Central memory CD8-positive, alpha-beta T cell (primary cell): ENCODE results near the gene SLC66A1.

Source experiments
- ATAC-seq: fragments of 150-1000 bp; cut with Tn5 transposase; replicated peaks from 2 replicates; pipeline ENCODE4 v1.10.0; 2022; ENCODE audit warnings: mild to moderate bottlenecking, moderate FRiP score, moderate number of reproducible peaks; ENCODE audit not compliant: poor library complexity, severe bottlenecking; ENCODE audit errors: extremely low read depth
- DNase-seq, 2 donors: peaks; one replicate each; pipeline ENCODE4 v3.0.0; 2021; ENCODE audit warnings: low spot score in 2 of 2
- H3K27ac Mint-ChIP-seq: one replicate; pipeline ENCODE4 v1.8.0; 2022; ENCODE audit warnings: low read depth, mild to moderate bottlenecking, moderate library complexity, mixed read lengths
- H3K27me3 Mint-ChIP-seq: one replicate; pipeline ENCODE4 v1.8.0; 2022; ENCODE audit warnings: mixed read lengths
- H3K36me3 Mint-ChIP-seq: one replicate; pipeline ENCODE4 v1.8.0; 2022; ENCODE audit warnings: mild to moderate bottlenecking, moderate library complexity, mixed read lengths; ENCODE audit not compliant: insufficient read depth
- H3K4me1 Mint-ChIP-seq: one replicate; pipeline ENCODE4 v1.8.0; 2022; ENCODE audit warnings: mixed read lengths
- H3K4me3 Mint-ChIP-seq: one replicate; pipeline ENCODE4 v1.8.0; 2022; ENCODE audit warnings: mild to moderate bottlenecking, moderate library complexity, mixed read lengths
- H3K9me3 Mint-ChIP-seq: one replicate; pipeline ENCODE4 v1.8.0; 2022; ENCODE audit warnings: mixed read lengths

SLC66A1 gene

DNA sequence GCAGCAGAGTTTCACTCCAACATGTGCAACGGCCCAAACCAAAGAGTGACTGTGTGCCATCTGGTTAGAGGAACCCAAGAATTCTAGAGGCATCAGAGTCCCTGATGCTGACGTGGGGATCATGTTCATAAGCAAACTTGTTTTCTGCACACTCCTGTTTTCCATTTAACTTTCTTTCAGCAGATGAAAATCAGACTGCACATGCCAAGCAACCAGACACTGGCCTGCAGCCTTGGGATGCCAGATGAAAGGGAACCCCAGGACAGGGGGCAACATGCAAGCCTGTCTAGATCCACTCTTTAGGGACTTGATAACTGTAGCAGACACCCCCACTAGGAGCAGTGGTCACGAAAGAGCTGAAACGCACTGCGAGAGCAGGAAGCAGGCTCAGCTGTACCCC, 56.8 kb downstream of the SLC66A1 start:
- Mint-ChIP-seq H3K36me3 (peaks cover 12% of the 10 kb centered on the region), H3K9me3 (no peaks in the 10 kb centered on the region), H3K4me1 (peaks cover 47% of the 10 kb centered on the region), H3K27ac (peak overlapping the region; percentile 58), H3K27me3 (no peaks in the 10 kb centered on the region), H3K4me3 (no peak overlapping the region)
- ATAC-seq: no peak
- DNase-seq: no peak

DNA sequence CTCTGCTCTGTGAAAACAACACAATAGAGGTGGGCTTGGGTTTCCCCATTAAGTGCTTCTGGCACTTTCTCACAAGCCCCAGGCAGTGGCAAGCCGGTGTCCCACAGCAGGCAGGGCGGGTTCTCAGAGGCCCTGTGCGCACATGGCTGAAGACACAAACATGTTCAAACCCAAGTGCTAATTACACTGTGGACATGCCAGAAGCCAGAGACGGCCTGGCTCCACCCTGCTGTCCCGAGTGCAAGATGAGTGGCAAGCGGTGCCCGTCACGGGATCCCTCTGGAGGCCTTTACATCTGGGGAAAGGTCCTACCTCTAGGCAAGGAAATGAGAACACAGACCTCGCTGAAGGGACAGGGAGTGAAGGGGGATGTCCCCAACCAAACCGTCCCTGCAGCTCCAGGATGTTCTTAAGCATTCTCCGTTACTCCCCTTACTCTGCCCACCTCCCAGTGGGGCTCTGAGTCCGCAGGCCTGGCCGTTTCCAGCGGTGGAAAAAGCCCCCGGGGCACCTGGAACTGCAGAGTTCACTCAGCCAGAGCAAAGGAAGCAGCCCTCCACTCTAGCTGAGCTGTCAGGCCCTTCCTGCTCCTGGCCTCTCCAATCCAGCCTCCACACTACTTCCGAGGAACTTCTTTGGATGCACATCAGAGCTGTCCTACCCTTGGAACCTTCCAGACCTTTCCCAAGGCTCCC, 57.4 kb downstream of the SLC66A1 start:
- H3K4me3 Mint-ChIP-seq: no peak overlapping the region
- H3K9me3 Mint-ChIP-seq: no peaks in the 10 kb centered on the region
- DNase-seq (no peak), ATAC-seq (no peak)
- H3K27ac Mint-ChIP-seq: peak overlapping the region; percentile 58
- peaks cover 12% of the 10 kb centered on the region for H3K36me3 Mint-ChIP-seq
- no peaks in the 10 kb centered on the region for H3K27me3 Mint-ChIP-seq
- peaks cover 43% of the 10 kb centered on the region for H3K4me1 Mint-ChIP-seq

DNA sequence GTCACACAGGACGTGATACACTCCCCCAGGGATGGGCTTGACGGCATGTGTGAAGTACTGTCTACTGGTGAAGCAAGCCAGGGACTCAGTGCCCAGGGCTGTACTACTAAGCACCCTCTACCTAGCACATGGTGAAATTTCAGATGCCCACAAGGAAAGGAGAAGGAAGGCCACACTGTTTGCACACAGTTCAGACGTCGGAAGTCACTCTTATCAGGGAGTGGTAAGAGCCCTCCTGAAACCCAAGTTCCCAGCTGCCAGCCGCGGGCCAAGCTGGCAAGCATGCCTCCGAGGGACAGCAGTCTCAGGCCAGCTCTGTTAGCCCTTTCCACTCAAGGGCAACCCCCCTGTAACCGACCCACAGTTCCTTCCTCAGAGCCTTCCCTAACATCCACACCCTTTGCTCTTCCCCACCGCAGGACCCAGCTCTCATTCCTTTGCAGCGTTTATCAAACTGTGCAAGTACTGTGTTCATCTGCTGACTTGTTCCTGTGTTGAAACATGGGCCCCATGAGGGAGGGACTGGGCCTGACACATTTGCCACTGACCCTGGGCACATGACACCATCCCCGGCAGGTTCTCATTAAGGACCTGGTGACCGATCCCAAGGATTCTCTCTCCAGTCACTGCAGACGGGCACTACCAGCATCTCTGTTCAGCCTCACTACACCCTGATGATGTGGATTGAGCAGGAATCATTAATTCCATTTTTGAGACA, 58.5 kb downstream of the SLC66A1 start:
- no peaks in the 10 kb centered on the region for H3K27me3 Mint-ChIP-seq
- H3K27ac Mint-ChIP-seq: peak overlapping the region; percentile 58
- peaks cover 5% of the 10 kb centered on the region for H3K36me3 Mint-ChIP-seq
- ATAC-seq: no peak
- peaks cover 39% of the 10 kb centered on the region for H3K4me1 Mint-ChIP-seq
- H3K4me3 Mint-ChIP-seq: no peak overlapping the region
- no peaks in the 10 kb centered on the region for H3K9me3 Mint-ChIP-seq
- no peak for DNase-seq

DNA sequence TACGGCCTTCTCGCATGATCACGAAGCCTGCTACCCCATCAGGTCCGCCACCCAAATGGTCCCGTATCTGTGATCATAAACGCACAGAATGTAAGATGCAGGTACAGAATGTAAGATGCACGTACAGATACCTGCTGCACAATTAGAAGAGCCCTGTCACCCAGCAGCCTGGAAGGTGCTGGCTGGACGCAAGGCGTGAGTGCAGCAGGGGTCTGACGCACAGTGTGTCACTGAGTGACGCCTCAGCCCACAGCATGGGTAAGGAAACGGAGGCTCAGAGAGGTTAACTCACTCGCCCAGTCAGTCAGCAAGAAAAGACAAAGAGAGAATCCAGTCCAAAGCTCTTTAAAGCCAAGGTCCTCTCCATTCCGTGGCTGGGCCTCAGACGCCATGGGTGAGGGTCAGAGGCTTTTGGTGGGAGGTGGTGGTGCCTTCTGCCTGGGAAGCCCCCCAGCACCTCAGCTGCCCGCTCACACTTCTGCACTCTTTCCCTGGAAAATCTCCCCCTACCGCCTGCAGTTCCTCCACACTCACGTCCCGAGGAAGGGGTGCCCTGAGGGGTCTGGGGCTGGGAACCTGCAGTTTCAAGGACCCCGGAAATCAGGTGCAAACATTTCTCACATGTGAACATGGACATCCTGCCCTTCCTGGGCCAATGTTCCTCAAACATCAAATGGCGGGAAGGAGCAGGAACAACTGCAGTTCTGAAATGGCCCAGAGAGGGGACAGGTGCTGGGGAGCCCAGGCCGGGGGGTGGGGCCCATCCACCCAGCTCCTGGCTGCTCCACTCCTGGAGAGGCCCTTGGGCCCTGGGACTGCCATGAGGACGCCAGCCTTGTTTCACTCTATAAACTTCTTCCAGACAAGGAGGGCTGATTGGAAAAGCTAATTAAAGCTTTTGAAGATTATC, 59.4 kb downstream of the SLC66A1 start:
- H3K4me1 Mint-ChIP-seq: peaks cover 39% of the 10 kb centered on the region

DNA sequence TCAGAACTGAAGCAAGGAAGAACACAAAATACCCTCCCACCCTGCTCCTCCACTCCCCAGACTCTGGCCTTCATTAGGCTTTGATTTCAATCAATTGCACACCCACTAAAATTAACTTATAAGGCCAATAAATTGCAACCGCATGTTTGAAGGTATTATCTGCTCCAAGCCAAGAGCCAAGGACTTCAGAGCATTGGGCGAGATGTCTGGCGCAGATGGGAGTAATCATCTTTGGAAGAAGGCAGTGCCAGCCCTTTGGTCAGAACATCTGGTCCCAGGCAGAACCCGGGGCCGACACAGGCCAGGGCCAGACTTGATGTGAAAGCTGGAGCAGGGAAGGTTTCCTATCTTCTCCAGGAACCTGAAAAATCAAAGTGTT, 60.0 kb downstream of the SLC66A1 start:
- H3K4me1 Mint-ChIP-seq: peaks cover 38% of the 10 kb centered on the region

More for the DNA sequence above, 59.4 kb downstream of the SLC66A1 start:
- Mint-ChIP-seq H3K27me3 (no peaks in the 10 kb centered on the region), H3K27ac (no peak overlapping the region), H3K36me3 (peaks cover 7% of the 10 kb centered on the region), H3K9me3 (no peaks in the 10 kb centered on the region), H3K4me3 (no peak overlapping the region)
- ATAC-seq: no peak
- no peak for DNase-seq

DNA sequence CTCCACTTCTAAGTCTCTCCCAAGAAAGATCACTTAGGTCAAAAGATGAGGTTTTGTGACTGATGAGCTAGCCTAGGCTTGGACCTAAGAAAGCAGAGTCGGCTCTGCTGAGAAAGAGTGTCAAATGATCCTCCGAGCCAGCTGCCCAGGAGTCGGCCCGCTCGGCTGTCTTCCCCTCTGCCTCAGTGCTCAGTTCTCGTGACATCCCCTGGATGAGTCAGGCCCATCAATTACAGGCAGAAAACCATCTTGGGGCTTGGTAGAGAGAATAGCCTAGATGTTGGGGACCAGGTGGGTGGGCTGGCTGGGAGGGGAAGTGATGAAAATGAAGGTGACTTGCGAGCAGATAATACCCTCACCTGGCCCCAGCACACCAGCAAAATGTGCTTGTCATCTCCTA, 60.5 kb downstream of the SLC66A1 start:
- Mint-ChIP-seq H3K36me3 (peaks cover 9% of the 10 kb centered on the region), H3K4me1 (peaks cover 35% of the 10 kb centered on the region), H3K9me3 (no peaks in the 10 kb centered on the region), H3K27ac (no peak overlapping the region), H3K4me3 (no peak overlapping the region), H3K27me3 (no peaks in the 10 kb centered on the region)
- DNase-seq (no peak), ATAC-seq (no peak)

More for the DNA sequence above, 60.0 kb downstream of the SLC66A1 start:
- DNase-seq (no peak), ATAC-seq (no peak)
- no peaks in the 10 kb centered on the region for H3K9me3 Mint-ChIP-seq
- no peak overlapping the region for H3K27ac Mint-ChIP-seq
- no peak overlapping the region for H3K4me3 Mint-ChIP-seq
- H3K27me3 Mint-ChIP-seq: no peaks in the 10 kb centered on the region
- peaks cover 7% of the 10 kb centered on the region for H3K36me3 Mint-ChIP-seq

DNA sequence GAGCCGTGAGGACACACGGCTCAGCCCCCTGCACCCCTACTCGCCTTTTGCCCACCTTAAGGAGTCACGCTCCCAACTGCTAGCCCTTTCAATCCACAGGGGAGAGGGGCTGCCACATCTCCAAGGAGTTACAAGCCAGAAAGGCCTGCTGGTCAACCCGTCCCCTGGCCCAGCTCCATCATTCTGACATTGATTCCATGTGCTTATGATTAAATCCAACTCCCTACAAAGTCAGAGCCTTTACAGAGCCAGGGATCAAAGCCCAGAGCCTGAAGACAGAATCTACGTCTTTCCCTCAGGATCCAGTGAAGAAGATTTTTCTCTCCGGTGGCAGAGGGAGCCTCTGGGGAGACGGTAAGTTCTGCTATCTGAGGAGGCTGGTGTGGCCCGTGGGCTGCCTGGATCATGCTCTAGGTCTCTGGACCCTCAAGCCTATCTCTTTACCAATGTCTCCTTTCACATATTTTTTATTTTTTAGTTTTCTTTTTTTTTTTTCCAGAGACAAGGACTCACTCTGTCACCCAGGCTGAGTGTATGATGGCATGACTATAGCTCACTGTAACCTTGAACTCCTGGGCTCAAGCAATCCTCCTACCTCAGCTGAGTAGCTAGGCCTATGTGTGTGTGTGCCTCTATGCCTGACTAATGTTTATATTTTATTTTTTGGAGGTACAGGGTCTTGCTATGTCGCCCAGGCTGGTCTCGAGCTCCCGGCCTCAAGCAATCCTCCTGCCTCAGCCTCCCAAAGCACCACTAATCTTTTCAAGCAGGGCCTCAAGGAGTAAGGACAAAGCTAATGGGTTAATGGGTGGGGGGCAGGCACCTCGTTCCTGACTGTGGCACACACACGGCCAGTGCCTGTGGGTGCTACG, 61.3 kb downstream of the SLC66A1 start:
- H3K4me3 Mint-ChIP-seq: no peak overlapping the region
- ATAC-seq: no peak
- peaks cover 18% of the 10 kb centered on the region for H3K36me3 Mint-ChIP-seq

DNA sequence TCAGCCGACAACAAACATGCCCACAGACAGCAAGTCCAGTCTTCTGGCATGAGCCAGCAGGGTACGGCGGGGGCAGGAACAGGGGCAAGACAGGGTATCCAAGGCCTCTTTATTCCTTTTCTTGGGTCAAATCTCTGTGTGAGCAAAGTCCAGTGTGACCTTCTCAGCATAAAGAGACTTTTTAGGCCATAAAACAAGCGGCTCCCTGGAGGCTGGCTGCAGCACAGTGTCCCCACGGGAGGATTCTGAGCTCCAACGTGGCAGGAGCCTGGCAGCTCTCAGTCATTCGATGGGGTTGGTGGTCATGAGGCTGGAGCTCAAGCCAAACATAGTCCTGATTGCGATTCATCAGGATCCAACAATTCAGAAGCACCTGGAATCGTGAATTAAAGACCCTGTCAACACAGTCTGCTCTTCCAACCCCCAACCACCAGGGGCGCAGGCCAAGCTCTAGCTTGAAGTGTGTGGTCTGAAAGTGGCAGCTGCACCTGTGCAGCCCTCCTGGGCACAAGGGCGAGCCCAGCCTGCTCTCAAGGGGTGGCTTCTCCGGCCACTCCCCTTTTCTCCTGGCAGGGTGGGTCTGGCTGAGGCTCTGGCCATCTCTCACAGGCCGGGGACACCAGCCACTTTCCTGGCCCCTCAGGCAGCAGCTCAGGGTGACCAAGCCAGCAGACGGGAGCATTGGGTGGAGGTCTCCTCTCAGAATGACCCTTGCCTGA, 62.1 kb downstream of the SLC66A1 start:
- no peaks in the 10 kb centered on the region for H3K27me3 Mint-ChIP-seq
- H3K9me3 Mint-ChIP-seq: no peaks in the 10 kb centered on the region
- DNase-seq: no peak
- no peak overlapping the region for H3K4me3 Mint-ChIP-seq
- H3K27ac Mint-ChIP-seq: peak overlapping the region; percentile 19
- no peak for ATAC-seq
- H3K36me3 Mint-ChIP-seq: peaks cover 16% of the 10 kb centered on the region
- H3K4me1 Mint-ChIP-seq: peaks cover 40% of the 10 kb centered on the region

More for the DNA sequence above, 61.3 kb downstream of the SLC66A1 start:
- Mint-ChIP-seq H3K4me1 (peaks cover 40% of the 10 kb centered on the region), H3K27ac (peak overlapping the region; percentile 19), H3K27me3 (no peaks in the 10 kb centered on the region), H3K9me3 (no peaks in the 10 kb centered on the region)
- no peak for DNase-seq

DNA sequence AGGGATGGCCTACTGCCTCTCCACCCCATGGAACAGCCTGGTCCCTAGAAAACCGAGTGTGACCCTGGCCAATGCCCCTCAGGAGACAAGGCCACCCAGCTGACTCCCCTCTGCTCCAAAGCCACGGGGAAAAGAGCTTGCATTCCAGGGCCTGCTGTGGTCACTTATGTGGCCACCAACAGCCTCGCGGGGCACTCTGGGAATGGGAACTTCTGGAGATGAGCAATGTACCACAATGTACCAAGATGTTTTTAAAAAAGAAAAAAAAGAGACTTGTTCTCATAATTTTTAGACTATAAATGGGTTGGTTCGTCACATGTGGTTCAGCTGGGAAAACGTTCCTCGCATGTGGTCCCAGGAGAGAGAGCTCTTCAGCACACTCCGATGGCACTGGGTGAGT, 62.8 kb downstream of the SLC66A1 start:
- H3K4me1 Mint-ChIP-seq: peaks cover 44% of the 10 kb centered on the region
- H3K27ac Mint-ChIP-seq: peak overlapping the region; percentile 44
- no peak overlapping the region for H3K4me3 Mint-ChIP-seq
- peaks cover 16% of the 10 kb centered on the region for H3K36me3 Mint-ChIP-seq
- ATAC-seq (no peak), DNase-seq (no peak)
- no peaks in the 10 kb centered on the region for H3K27me3 Mint-ChIP-seq
- no peaks in the 10 kb centered on the region for H3K9me3 Mint-ChIP-seq

DNA sequence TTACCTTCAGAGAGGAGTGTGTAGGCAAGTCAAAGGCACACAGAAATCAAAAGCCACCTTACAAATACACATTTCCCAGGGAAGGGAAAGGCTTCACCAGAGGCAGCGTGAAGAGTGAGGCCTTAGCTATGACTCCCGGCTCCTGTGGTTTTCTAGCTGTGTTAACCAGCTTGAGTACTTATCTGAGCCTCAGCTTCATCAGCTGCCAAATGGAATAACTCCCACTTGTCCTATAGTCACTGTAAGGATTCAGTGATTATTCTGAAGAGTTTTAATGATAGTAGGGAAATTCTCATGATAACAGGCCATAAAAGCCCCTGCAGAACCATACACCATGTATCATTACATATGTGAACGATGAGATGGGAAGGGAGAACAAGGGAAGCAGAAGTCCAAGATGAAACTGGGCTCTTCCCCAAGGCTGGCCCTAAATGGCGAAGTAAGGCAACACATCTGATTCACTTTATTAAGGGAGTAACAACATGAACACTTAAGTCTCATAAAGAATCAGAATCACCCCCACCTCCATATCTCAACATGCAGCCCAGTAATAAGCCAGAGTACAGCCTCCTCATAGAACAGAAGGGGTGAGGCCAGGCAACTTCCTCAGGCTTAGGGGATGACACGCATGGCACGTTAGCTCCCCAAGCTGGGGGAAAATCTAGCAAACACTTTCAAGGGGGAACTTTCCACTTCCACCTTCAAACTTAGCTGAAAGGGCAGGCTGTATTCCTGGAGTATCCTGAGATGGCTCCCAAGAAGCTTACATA, 63.7 kb downstream of the SLC66A1 start:
- no peaks in the 10 kb centered on the region for H3K27me3 Mint-ChIP-seq
- H3K4me3 Mint-ChIP-seq: no peak overlapping the region
- H3K36me3 Mint-ChIP-seq: peaks cover 21% of the 10 kb centered on the region
- no peak for DNase-seq
- H3K4me1 Mint-ChIP-seq: peaks cover 35% of the 10 kb centered on the region
- H3K9me3 Mint-ChIP-seq: no peaks in the 10 kb centered on the region
- ATAC-seq: no peak
- peak overlapping the region; percentile 44 for H3K27ac Mint-ChIP-seq
